K562 (cell line): Measurements from ENCODE around the gene LUC7L3. TPM values are rescaled to one million over a fixed set of nuclear protein-coding genes. Genes with fewer than 3 reads are reported as not detected.

Experiments used
- ATF6 ChIP-seq: sonication (generic); formaldehyde crosslinking; IDR thresholded peaks from 2 replicates; pipeline ENCODE4 v1.4.0; 2020; ENCODE audit warnings: mild to moderate bottlenecking, missing genetic modification reagents
- CHD1 ChIP-seq: fragments of 200-600 bp; sonication (generic); IDR thresholded peaks from one replicate; pipeline ENCODE4 v1.6.1; 2012; ENCODE audit warnings: mild to moderate bottlenecking, moderate library complexity, low read length, inconsistent platforms
- CHD7 ChIP-seq: fragments of 200-600 bp; sonication (generic); IDR thresholded peaks from one replicate; pipeline ENCODE4 v1.6.1; 2012; ENCODE audit warnings: mild to moderate bottlenecking, low read depth, low read length, inconsistent platforms
- E2F1 ChIP-seq: sonication (generic); formaldehyde crosslinking; IDR thresholded peaks from 2 replicates; pipeline ENCODE4 v1.8.1; 2023; ENCODE audit warnings: mild to moderate bottlenecking, missing genetic modification reagents, moderate library complexity
- E2F6 ChIP-seq, 2 experiments: IDR thresholded peaks; 2 replicates each; pipeline ENCODE4 v1.6.1; 2011; ENCODE audit warnings: borderline replicate concordance in 1 of 2, control low read depth in 1 of 2, low read depth in 1 of 2, low read length in 1 of 2, mild to moderate bottlenecking in 1 of 2, mixed read lengths in 1 of 2, moderate library complexity in 1 of 2; ENCODE audit not compliant: insufficient read depth in 1 of 2, insufficient read length in 1 of 2, poor library complexity in 1 of 2, severe bottlenecking in 1 of 2; ENCODE audit errors: extremely low read depth in 1 of 2
- MTA2 ChIP-seq: fragments of 450-650 bp; IDR thresholded peaks from 2 replicates; pipeline ENCODE4 v1.6.1; 2016; ENCODE audit warnings: low read depth
- ZC3H11A ChIP-seq: IDR thresholded peaks from 2 replicates; pipeline ENCODE4 v1.6.1; 2012; ENCODE audit warnings: low read depth, low read length, improper control_type of control experiment
- ZC3H4 ChIP-seq: sonication (generic); formaldehyde crosslinking; IDR thresholded peaks from 2 replicates; pipeline ENCODE4 v1.9.0; 2021; ENCODE audit warnings: missing genetic modification reagents, borderline replicate concordance
- polyA plus RNA-seq, 8 experiments: library from polyadenylated mRNA; depleted of rRNA in 4 of 8; stranded (reverse) in 5 of 8; unstranded in 3 of 8; fragments of >200 nt; fragmentation: Nextera tagmentation in 2 of 8; fragmentation: Illumina TruSeq in 1 of 8; extraction: Ambion mirVana in 2 of 8; extraction: Trizol in 1 of 8; gene quantifications; 2 replicates each; pipeline versions ENCODE4 v1.2.1 to v1.2.3, GENCODE V29; 2011 to 2014; ENCODE audit warnings: inconsistent platforms in 1 of 8, missing spikeins in 1 of 8
- total RNA-seq, 7 experiments: library from RNA; depleted of rRNA in 6 of 7; stranded (reverse); fragments of >200 nt in 6 of 7; fragmentation: Illumina TruSeq in 2 of 7; extraction: Trizol in 2 of 7; gene quantifications; 2 replicates each; pipeline versions ENCODE4 v1.2.1 to v1.2.3, GENCODE V29; 2011 to 2021; ENCODE audit warnings: low replicate concordance in 1 of 7

LUC7L3 gene
- total and polyA plus RNA-seq, 9 of the 15 experiments (the other 6 are each of a cell fraction or from before 2014, with no cell fraction given): 80.8 to 284 (median 127) TPM

GRCh38 chr17:50719144-50719923, at the start of gene LUC7L3 (continued):
- TF ChIP-seq ATF6 (CRISPR knock-in tag) (0 out of 2 replicates have a peak, but pooled peaks have one; percentile 44), CHD1 (peak; percentile 94), E2F6 (IDR thresholded peaks at IDR 0.05; ENCODE audit: borderline replicate concordance in 1 of 2, extremely low read depth in 1 of 2, insufficient read depth in 1 of 2, insufficient read length in 1 of 2, low read depth in 1 of 2, low read length in 1 of 2, poor library complexity in 1 of 2, severe bottlenecking in 1 of 2) (peak; percentile 52 to 92), MTA2 (no peak), E2F1 (CRISPR knock-in tag) (peak; percentile 76), ZC3H4 (0 out of 2 replicates have a peak, but pooled peaks have one; percentile 48), CHD7 (no peak), ZC3H11A (peak; percentile 32; the same call in 1 of the 2 replicates)
